Measurements from ENCODE around the gene STK10.

GRCh38 chr5:172223901-172224873 is 36.2 kb upstream of the STK10 start:
- TF ChIP-seq RFX5 (IDR thresholded peaks at IDR 0.05) (no peak), CTCF (IDR thresholded peaks at IDR 0.05) (no peak), EP300 (IDR thresholded peaks at IDR 0.05) (no peak), HDAC2 (IDR thresholded peaks at IDR 0.05) (no peak), POLR2A (IDR thresholded peaks at IDR 0.05; ENCODE audit: low read length) (no peak), USF2 (IDR thresholded peaks at IDR 0.05) (no peak), FOSL2 (IDR thresholded peaks at IDR 0.05) (no peak), FOSL2 (CRISPR knock-in tag; IDR thresholded peaks at IDR 0.05) (no peak), CEBPB (IDR thresholded peaks at IDR 0.05) (no peak), SREBF2 (IDR thresholded peaks at IDR 0.05) (no peak), RAD21 (conservative IDR thresholded peaks at IDR 0.05 in 1 of 2, IDR thresholded peaks at IDR 0.05 in 1 of 2) (no peak)
